ENCODE data around the gene MAN1B1. TPM values are rescaled to one million over a fixed set of nuclear protein-coding genes. Genes with fewer than 3 reads are reported as not detected.

Gene MAN1B1
- polyA plus RNA-seq, 3 donors = 29.3 to 38.2 (median 33.3) TPM

- no peak for DNase-seq
- peaks cover 0 to 1% (median 0%) of the 10 kb centered on the region in 3 donors for H3K27me3 Mint-ChIP-seq (ENCODE audit: low read depth in 3 of 3)
- peaks cover 16 to 50% of the 10 kb centered on the region in 2 donors for H3K36me3 Mint-ChIP-seq
- no peaks in the 10 kb centered on the region for H3K4me1 Mint-ChIP-seq
- peaks cover 10 to 22% of the 10 kb centered on the region in 2 donors for H3K9me3 ChIP-seq (replicated peaks in 1 of 2; ENCODE audit: control insufficient read depth in 1 of 2, insufficient read depth in 1 of 2, low read length in 2 of 2)
- peaks cover 0 to 3% (median 0%) of the 10 kb centered on the region in 7 donors for H3K9me3 Mint-ChIP-seq
- H3K4me3 ChIP-seq (replicated peaks in 1 of 3; ENCODE audit: low read depth in 2 of 3, low read length in 3 of 3) = no peak overlapping the region
- no peaks in the 10 kb centered on the region for H3K4me1 ChIP-seq (ENCODE audit: control insufficient read depth in 1 of 2, insufficient read depth in 2 of 2, low read length in 2 of 2)
- no peaks in the 10 kb centered on the region for H3K27me3 ChIP-seq (ENCODE audit: control insufficient read depth in 2 of 2, insufficient read depth in 2 of 2, low read length in 2 of 2)
- H3K27ac Mint-ChIP-seq = peak overlapping the region in 1 of 7 donors; percentile 11
- no peak overlapping the region for H3K9ac ChIP-seq (ENCODE audit: insufficient read depth, low read length, poor library complexity, severe bottlenecking)
- intact Hi-C loops (cut with micrococcal nuclease) = no loop called here
- no peaks in the 10 kb centered on the region for H3K79me2 ChIP-seq (ENCODE audit: insufficient read depth, low read length)
- no peak overlapping the region for H3K4me2 ChIP-seq (replicated peaks; ENCODE audit: extremely low read depth, low read length, poor library complexity, severe bottlenecking)
- no peak overlapping the region for H3K4me3 Mint-ChIP-seq
- H3K36me3 ChIP-seq (replicated peaks in 1 of 2; ENCODE audit: control insufficient read depth in 1 of 2, insufficient read depth in 2 of 2, low read length in 2 of 2) = peaks cover 83 to 100% of the 10 kb centered on the region in 2 donors
- H3K27ac ChIP-seq (ENCODE audit: low read depth in 1 of 2, low read length in 2 of 2) = no peak overlapping the region
- no peak for TF ChIP-seq CTCF (IDR thresholded peaks at IDR 0.05)
- H4K20me1 ChIP-seq (ENCODE audit: insufficient read depth, low read length) = peaks cover 9% of the 10 kb centered on the region
- whole genome bisulfite sequencing (ENCODE audit: insufficient coverage) = 99% methylated on average over 27 of the region's 27 CpGs
- H2AFZ ChIP-seq (ENCODE audit: insufficient read depth, low read depth, low read length, poor library complexity, severe bottlenecking) = no peak overlapping the region
Observed at GRCh38 chr9:137106662-137107250, 20.0 kb downstream of the MAN1B1 start.

DNA sequence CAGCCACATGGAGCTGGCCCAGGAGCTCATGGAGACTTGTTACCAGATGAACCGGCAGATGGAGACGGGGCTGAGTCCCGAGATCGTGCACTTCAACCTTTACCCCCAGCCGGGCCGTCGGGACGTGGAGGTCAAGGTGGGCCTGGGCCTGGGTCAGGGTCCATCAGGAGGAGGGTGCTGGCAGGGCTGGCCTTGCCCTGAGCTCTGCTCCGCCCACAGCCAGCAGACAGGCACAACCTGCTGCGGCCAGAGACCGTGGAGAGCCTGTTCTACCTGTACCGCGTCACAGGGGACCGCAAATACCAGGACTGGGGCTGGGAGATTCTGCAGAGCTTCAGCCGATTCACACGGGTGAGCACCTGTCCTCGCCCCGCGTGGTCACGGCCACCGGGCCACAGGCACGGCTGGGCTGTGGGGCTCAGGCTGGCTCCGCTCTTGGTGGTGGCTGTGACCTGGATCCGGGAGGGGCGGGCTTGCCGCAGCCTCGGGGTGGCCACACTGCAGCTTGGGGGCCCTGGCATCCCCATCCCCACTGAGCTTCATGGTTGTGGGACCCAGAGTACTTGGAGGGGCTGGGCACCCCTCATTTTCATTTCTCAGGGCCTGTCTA lies 20.6 kb downstream of the MAN1B1 start:
- Mint-ChIP-seq H3K4me1 (no peaks in the 10 kb centered on the region), H3K4me3 (no peak overlapping the region), H3K27me3 (ENCODE audit: low read depth in 3 of 3) (peaks cover 0 to 1% (median 0%) of the 10 kb centered on the region in 3 donors), H3K36me3 (peaks cover 16 to 52% of the 10 kb centered on the region in 2 donors), H3K27ac (no peak overlapping the region), H3K9me3 (peaks cover 0 to 3% (median 0%) of the 10 kb centered on the region in 7 donors)
- H4K20me1 ChIP-seq (ENCODE audit: insufficient read depth, low read length) = peaks cover 11% of the 10 kb centered on the region
- no peak overlapping the region for H3K9ac ChIP-seq (ENCODE audit: insufficient read depth, low read length, poor library complexity, severe bottlenecking)
- H3K4me2 ChIP-seq (replicated peaks; ENCODE audit: extremely low read depth, low read length, poor library complexity, severe bottlenecking) = no peak overlapping the region
- H3K27me3 ChIP-seq (ENCODE audit: control insufficient read depth in 2 of 2, insufficient read depth in 2 of 2, low read length in 2 of 2) = no peaks in the 10 kb centered on the region
- no peak for TF ChIP-seq CTCF (IDR thresholded peaks at IDR 0.05)
- no peaks in the 10 kb centered on the region for H3K79me2 ChIP-seq (ENCODE audit: insufficient read depth, low read length)
- no peak overlapping the region for H3K27ac ChIP-seq (ENCODE audit: low read depth in 1 of 2, low read length in 2 of 2)
- peaks cover 83 to 100% of the 10 kb centered on the region in 2 donors for H3K36me3 ChIP-seq (replicated peaks in 1 of 2; ENCODE audit: control insufficient read depth in 1 of 2, insufficient read depth in 2 of 2, low read length in 2 of 2)
- H3K9me3 ChIP-seq (replicated peaks in 1 of 2; ENCODE audit: control insufficient read depth in 1 of 2, insufficient read depth in 1 of 2, low read length in 2 of 2) = peaks cover 4 to 15% of the 10 kb centered on the region in 2 donors
- intact Hi-C loops (cut with micrococcal nuclease) = no loop called here
- DNase-seq = no peak
- H3K4me3 ChIP-seq (replicated peaks in 1 of 3; ENCODE audit: low read depth in 2 of 3, low read length in 3 of 3) = no peak overlapping the region
- no peak overlapping the region for H2AFZ ChIP-seq (ENCODE audit: insufficient read depth, low read depth, low read length, poor library complexity, severe bottlenecking)
- WGBS (ENCODE audit: insufficient coverage) = 94% methylated on average over 26 of the region's 27 CpGs
- H3K4me1 ChIP-seq (ENCODE audit: control insufficient read depth in 1 of 2, insufficient read depth in 2 of 2, low read length in 2 of 2) = no peaks in the 10 kb centered on the region
